Fibroblast of skin of abdomen (primary cell): ENCODE results near the gene GSK3B.
"Not testable (repeated sequence)": the region's sequence is repeated elsewhere in the genome, so short reads cannot be mapped to it uniquely, and the experiment has no call there.

Experiments
- DNase-seq: peaks from one replicate; pipeline ENCODE4 v3.0.0-alpha.2; 2013

Gene GSK3B

GRCh38 chr3:120095979-120096426 lies 1.8 kb upstream of the GSK3B start:
- no peak for DNase-seq

GRCh38 chr3:120095226-120095978 lies 1.2 kb upstream of the GSK3B start:
- peak; percentile 92 for DNase-seq

- DNase-seq = peak; percentile 100
Observed at GRCh38 chr3:120094776-120095225, 554 bp upstream of the GSK3B start.

- DNase-seq = peak; percentile 89
Observed at GRCh38 chr3:120093119-120093910, 932 bp downstream of the GSK3B start.

GRCh38 chr3:120092474-120092873 lies 1.8 kb downstream of the GSK3B start:
- DNase-seq = no peak

GRCh38 chr3:120090422-120090821 lies 3.8 kb downstream of the GSK3B start:
- DNase-seq = no peak

- no peak for DNase-seq
Observed at GRCh38 chr3:120089089-120089488, 5.2 kb downstream of the GSK3B start.

GRCh38 chr3:120088622-120089021 lies 5.6 kb downstream of the GSK3B start:
- no peak for DNase-seq

- DNase-seq = no peak
Observed at GRCh38 chr3:120081719-120082118, 12.5 kb downstream of the GSK3B start.

- DNase-seq = no peak
Observed at GRCh38 chr3:120080836-120081235, 13.4 kb downstream of the GSK3B start.

- peak; percentile 42 for DNase-seq
Observed at GRCh38 chr3:120077731-120078130, 16.5 kb downstream of the GSK3B start.

- no peak for DNase-seq
Observed at GRCh38 chr3:120072867-120073525, 21.3 kb downstream of the GSK3B start.

- no peak for DNase-seq
Observed at GRCh38 chr3:120071259-120071658, 23.0 kb downstream of the GSK3B start.

GRCh38 chr3:120070263-120070981 lies 23.8 kb downstream of the GSK3B start:
- DNase-seq = no peak

GRCh38 chr3:120067083-120067482 lies 27.2 kb downstream of the GSK3B start:
- DNase-seq = no peak

GRCh38 chr3:120066634-120067033 lies 27.6 kb downstream of the GSK3B start:
- no peak for DNase-seq

- DNase-seq = no peak
Observed at GRCh38 chr3:120064641-120065040, 29.6 kb downstream of the GSK3B start.

- no peak for DNase-seq
Observed at GRCh38 chr3:120062474-120062873, 31.8 kb downstream of the GSK3B start.

- DNase-seq = no peak
Observed at GRCh38 chr3:120059081-120059864, 35.0 kb downstream of the GSK3B start.

- no peak for DNase-seq
Observed at GRCh38 chr3:120057626-120058025, 36.6 kb downstream of the GSK3B start.

GRCh38 chr3:120057029-120057428 lies 37.2 kb downstream of the GSK3B start:
- DNase-seq = no peak

- DNase-seq = not testable (repeated sequence)
Observed at GRCh38 chr3:120053647-120054046, 40.6 kb downstream of the GSK3B start.
